Aorta (tissue), 5 donors: Measurements from ENCODE around the gene FABP2. TPM values are rescaled to one million over a fixed set of nuclear protein-coding genes. Genes with fewer than 3 reads are reported as not detected.
"Not testable (repeated sequence)": the region's sequence is repeated elsewhere in the genome, so short reads cannot be mapped to it uniquely, and the experiment has no call there.

ENCODE experiments used
- ATAC-seq: fragments of 200-7000 bp; cut with Tn5 transposase; one replicate; pipeline ENCODE4 v1.9.1; 2022; ENCODE audit warnings: moderate library complexity; ENCODE audit not compliant: low FRiP score
- DNase-seq, 2 donors: peaks; one replicate each; pipeline ENCODE4 v3.0.0-alpha.2; 2020
- H3K27ac ChIP-seq, 2 donors: one replicate each; pipeline ENCODE4 v1.5.1; 2013; ENCODE audit warnings: low read length in 2 of 2, mild to moderate bottlenecking in 2 of 2, moderate library complexity in 2 of 2, control low read depth in 1 of 2, inconsistent platforms in 1 of 2, low read depth in 1 of 2
- H3K27me3 ChIP-seq, 2 donors: one replicate each; pipeline ENCODE4 v1.6.1; 2013; ENCODE audit warnings: control low read depth in 1 of 2, low read length in 1 of 2, mild to moderate bottlenecking in 1 of 2, moderate library complexity in 1 of 2; ENCODE audit not compliant: insufficient read depth in 2 of 2, control insufficient read depth in 1 of 2
- H3K36me3 ChIP-seq, 2 donors: one replicate each; pipeline ENCODE4 v1.6.1; 2013; ENCODE audit warnings: control low read depth in 1 of 2, low read length in 1 of 2, mild to moderate bottlenecking in 1 of 2; ENCODE audit not compliant: insufficient read depth in 2 of 2, control insufficient read depth in 1 of 2
- H3K4me1 ChIP-seq, 2 donors: one replicate each; pipeline ENCODE4 v1.6.1; 2013; ENCODE audit warnings: low read length in 2 of 2, control low read depth in 1 of 2, mild to moderate bottlenecking in 1 of 2, moderate library complexity in 1 of 2; ENCODE audit not compliant: insufficient read depth in 2 of 2, control insufficient read depth in 1 of 2
- H3K4me3 ChIP-seq, 2 donors: one replicate each; pipeline ENCODE4 v1.5.1; 2013; ENCODE audit warnings: low read length in 2 of 2, control low read depth in 1 of 2, mild to moderate bottlenecking in 1 of 2
- H3K9me3 ChIP-seq: one replicate; pipeline ENCODE4 v1.6.1; 2013; ENCODE audit warnings: mild to moderate bottlenecking, low read length; ENCODE audit not compliant: control insufficient read depth
- WGBS, 2 donors: extraction: QIAGEN DNeasy Blood & Tissue Kit; methylation state at CpG; one replicate each; pipeline ENCODE4 v1.1.7; 2013; 5-methylcytosine and 5-hydroxymethylcytosine counted together
- intact Hi-C, 2 donors: fragments of 100-400 bp; cut with DNase I; formaldehyde crosslinking; loops; one replicate each; pipeline versions ENCODE4 v1.14.2 to v1.15.0; 2022
- polyA plus RNA-seq, 2 donors: library from polyadenylated mRNA; stranded (reverse); fragments of 200-250 nt; gene quantifications; one replicate each; pipeline ENCODE4 v1.2.3, GENCODE V29; 2013
- total RNA-seq, 2 donors: library from RNA; stranded (reverse); fragmentation: NEBNext Ultra II Directional; extraction: Animal tissue kit (Norgen Biotek cat#: 25700); gene quantifications; one replicate each; pipeline ENCODE4 v1.2.1, GENCODE V29; 2021
- donor health status: healthy with polysubstance abuse.
- donor health status: Bipolar disorder and iron deficiency.
- donor health status: DM: no; HTN: no; CAD: no.
- donor health status: DM: no; HTN: no; CAD: no.
- donor health status: DM: yes; HTN: yes; CAD: no.

FABP2 gene
- total and polyA plus RNA-seq, 4 donors, result 0.05 to 153 TPM; not detected in 2

DNA sequence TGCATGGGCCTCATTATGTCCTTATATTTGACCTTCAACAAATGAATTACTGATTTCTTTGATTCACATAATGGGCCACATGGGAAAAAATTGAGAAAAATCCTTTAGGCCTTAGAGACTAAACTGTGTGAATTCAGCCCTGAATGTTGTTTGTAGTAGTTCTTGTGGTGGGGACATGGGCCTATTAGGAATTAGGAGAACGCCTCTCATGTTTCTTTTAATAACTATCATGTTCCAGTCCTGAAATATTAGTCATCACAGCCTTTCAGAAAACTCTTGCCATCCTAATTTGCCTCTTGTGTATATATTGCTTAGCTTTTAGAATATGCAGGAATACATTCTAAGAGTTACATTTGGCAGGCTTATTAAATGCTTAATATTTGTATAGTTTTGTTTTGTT is 34.1 kb upstream of the FABP2 start:
- 5 to 7% methylated on average over 1 of the region's 1 CpG for WGBS, 2 donors
- H3K9me3 ChIP-seq, H3K4me1 ChIP-seq, H3K27ac ChIP-seq, H3K4me3 ChIP-seq, DNase-seq, intact Hi-C loops, H3K36me3 ChIP-seq, ATAC-seq, H3K27me3 ChIP-seq: not testable (repeated sequence)

DNA sequence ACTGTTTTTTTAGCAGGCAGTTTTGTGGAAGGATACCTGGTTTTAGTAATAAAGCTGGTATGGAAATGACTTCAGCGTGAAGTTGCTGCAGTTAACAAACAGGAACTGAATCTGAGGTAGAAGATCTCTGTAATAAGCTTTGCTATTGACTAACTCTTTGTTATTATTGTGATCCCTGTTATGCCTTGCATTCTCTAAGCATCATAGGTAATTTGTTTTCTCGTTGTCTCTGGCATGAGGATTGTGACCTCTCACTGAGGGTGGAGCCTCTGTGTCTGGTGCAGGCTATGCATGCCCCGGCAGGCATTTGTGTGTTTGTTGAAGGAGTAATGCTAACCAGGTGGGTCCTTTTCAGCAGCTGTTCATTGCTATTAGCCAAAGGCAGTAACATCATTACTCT is 31.4 kb upstream of the FABP2 start:
- H3K27me3 ChIP-seq, H3K4me1 ChIP-seq, H3K4me3 ChIP-seq, DNase-seq, intact Hi-C loops, H3K36me3 ChIP-seq, H3K9me3 ChIP-seq, H3K27ac ChIP-seq, ATAC-seq: not testable (repeated sequence)
- 60 to 68% methylated on average over 2 to 3 of the region's 3 CpGs for WGBS, 2 donors

DNA sequence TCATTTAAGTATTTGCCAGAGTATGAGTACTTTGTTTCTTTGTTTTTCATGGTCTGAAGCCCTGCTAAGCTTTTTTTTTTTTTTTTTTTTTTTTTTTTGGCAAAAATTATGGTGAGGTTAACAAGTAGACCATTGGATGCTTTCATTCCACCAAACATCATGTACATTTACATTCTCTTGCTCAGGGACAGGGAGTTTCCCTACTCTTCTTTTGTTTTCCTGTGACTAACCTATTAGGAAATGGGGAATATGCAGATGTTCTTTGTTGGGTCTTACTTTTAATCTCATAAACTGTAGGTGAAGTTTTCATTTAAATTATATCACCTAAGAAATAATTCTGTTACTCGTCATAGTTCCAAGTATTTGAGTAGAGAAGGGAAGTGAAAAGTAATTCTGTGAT is 26.2 kb upstream of the FABP2 start:
- DNase-seq, H3K4me1 ChIP-seq, H3K27me3 ChIP-seq, H3K4me3 ChIP-seq, intact Hi-C loops, H3K36me3 ChIP-seq, H3K9me3 ChIP-seq, H3K27ac ChIP-seq, ATAC-seq: not testable (repeated sequence)
- 3 to 8% methylated on average over 1 of the region's 1 CpG for WGBS, 2 donors

DNA sequence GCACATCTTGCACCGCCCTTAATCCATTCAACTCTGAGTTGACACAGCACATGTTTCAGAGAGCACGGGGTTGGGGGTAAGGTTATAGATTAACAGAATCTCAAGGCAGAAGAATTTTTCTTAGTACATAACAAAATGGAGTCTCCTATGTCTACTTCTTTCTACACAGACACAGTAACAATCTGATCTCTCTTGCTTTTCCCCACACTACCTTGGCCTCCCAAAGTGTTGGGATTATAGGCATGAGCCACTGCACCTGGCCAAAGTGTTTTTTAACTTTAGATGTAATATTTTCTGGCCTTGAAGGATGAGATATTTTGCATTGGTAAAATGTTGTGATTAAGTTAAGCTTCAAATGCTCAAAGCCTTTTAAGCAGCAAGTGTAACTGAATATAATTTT is 21.4 kb upstream of the FABP2 start:
- H3K27ac ChIP-seq, H3K4me1 ChIP-seq, H3K36me3 ChIP-seq, ATAC-seq, H3K9me3 ChIP-seq, H3K27me3 ChIP-seq, intact Hi-C loops, DNase-seq, H3K4me3 ChIP-seq: not testable (repeated sequence)
- WGBS, 2 donors, result no CpG with 5 or more reads among the region's 2 CpGs

DNA sequence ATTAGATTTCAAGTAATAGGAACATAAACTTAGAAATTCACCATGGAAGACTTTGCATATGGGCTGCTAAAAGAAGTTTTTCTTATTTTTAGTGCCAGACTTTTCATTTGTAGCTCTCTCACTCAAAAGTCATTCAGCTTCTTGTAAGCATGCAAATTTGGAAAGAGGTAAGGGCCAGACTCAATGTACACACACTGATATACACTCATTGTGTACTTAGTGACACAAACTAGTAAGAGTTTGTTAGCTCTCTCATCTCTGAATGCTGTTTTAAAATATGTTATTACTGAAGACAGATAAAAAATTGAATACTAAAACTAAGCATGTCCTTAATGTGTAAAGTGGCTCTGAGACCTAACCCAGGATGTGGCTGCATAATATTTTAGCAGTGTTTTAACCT is 18.0 kb upstream of the FABP2 start:
- intact Hi-C loops, H3K27ac ChIP-seq, DNase-seq, H3K4me1 ChIP-seq, H3K4me3 ChIP-seq, H3K36me3 ChIP-seq, ATAC-seq, H3K27me3 ChIP-seq, H3K9me3 ChIP-seq: not testable (repeated sequence)

DNA sequence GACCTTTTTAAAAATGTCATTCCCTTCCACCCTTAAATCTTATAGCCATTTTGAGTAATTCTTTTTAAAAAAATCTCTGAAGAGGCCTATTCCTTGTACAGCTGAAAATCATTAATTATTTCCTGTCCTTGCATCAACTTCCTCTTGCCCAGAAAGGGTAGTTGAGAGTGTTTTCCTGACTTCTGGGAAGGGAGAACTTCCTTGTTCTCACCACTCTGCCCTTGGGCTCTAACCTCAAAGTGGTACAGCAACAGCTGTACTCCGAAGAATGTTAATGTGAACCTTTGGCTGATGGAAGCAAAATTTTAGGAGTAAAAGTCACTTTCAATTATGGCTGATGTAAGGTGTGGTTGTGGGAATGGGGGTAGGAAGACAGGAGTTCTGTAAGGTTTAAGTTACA is 15.1 kb upstream of the FABP2 start:
- intact Hi-C loops, result no loop called here
- Histone ChIP-seq H3K36me3 (no peaks in the 10 kb centered on the region), H3K4me1 (no peaks in the 10 kb centered on the region), H3K27ac (no peak overlapping the region), H3K4me3 (no peak overlapping the region), H3K27me3 (no peaks in the 10 kb centered on the region), H3K9me3 (no peaks in the 10 kb centered on the region)
- DNase-seq (no peak), ATAC-seq (no peak)
- 55 to 56% methylated on average over 1 of the region's 1 CpG for WGBS, 2 donors

DNA sequence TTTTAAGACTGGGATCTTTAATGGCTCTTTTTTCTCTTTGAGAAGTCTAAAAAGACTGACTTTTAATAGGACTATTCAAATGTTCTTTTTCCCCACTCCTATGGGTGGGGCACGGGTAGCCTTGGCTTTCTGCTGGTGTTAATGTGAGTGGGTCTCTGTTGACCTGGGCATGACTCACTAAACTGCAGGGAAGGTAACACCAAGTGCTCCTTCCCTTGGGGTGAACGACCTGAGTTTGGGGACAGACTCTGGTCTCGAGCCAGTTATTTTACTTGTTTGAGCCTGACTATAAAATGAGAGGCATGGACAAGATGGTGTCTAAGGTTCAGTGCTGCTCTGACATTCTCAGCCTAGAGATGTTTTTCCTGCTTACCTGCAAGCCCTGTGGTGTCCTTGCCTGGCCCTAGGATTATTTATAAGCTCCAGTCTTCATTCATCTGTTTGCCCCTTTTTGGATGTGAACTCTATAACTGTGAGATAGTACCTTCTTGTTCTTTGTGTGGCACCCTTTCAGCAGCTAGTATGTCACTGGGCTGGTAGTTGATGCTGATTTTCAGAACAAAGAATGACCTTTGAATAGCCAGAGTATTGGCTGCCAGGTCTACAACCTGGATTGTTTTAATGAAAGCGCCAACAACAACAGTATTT is 14.5 kb upstream of the FABP2 start:
- H3K4me1 ChIP-seq, DNase-seq, H3K4me3 ChIP-seq, H3K9me3 ChIP-seq, H3K27me3 ChIP-seq, intact Hi-C loops, H3K27ac ChIP-seq, H3K36me3 ChIP-seq, ATAC-seq: not testable (repeated sequence)
- 86 to 90% methylated on average over 3 of the region's 4 CpGs for WGBS, 2 donors

DNA sequence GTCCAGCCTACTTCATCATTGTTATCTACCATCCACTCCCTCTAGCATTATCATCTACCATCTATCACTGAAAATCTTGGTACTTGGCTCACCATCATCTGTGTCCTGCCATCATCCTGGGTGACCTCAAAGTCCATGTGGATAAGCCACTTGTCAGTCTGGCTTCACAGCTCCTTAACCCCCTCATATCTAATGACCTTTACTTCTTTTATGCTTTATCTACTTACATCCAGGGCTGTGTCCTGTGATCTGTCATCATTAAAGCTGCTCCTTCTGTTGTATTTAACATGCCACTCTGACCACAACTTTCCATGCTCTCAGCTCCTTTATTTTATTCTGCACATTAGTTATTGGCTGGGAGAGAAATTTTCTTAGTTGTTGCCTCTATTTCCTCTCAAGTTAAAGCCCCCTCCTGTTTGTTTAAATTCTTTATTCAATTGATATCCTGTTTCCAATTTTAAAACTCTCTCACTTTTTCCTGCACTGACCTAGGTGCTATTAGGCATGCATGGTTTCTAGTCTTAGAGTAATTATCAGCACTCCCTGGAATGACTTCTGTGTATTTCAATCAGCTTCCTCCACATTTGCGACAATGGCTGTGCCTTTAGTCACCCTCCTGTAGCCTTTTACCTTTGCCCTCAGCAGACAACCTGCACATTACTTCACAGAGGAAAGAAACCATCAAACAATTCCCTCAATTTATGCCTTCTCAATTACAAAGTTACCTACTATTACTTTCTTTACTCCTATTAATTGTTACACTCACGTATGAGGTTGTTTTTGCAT is 8.1 kb upstream of the FABP2 start:
- Histone ChIP-seq H3K9me3 (no peaks in the 10 kb centered on the region), H3K36me3 (no peaks in the 10 kb centered on the region), H3K27ac (no peak overlapping the region), H3K4me3 (no peak overlapping the region), H3K27me3 (peaks cover 0 to 2% of the 10 kb centered on the region in 2 donors), H3K4me1 (no peaks in the 10 kb centered on the region)
- no peak for ATAC-seq
- no peak for DNase-seq
- 64 to 67% methylated on average over 2 of the region's 2 CpGs for WGBS, 2 donors
- intact Hi-C loops, result no loop called here

DNA sequence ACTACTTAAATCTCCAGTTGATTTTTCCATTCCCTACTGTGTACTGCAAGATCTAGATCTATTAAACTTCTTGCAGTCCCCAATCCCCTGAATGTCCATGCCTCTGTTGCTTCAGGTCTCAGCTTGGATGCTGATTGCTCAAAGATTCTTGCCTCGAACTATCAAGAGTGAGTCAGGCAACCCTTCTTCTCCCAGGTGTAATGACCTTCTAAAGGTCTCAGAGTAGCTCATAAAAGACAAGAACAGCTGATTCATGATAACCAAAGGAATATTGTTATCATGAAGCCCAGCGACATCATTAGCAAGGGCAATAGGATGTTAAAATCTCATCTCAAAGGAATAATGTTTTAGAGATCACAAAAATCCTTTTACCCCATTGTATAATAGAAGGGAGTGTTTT is 6.8 kb upstream of the FABP2 start:
- no peak for ATAC-seq
- DNase-seq, result no peak
- Histone ChIP-seq H3K4me1 (no peaks in the 10 kb centered on the region), H3K27me3 (peaks cover 0 to 2% of the 10 kb centered on the region in 2 donors), H3K36me3 (no peaks in the 10 kb centered on the region), H3K4me3 (no peak overlapping the region), H3K27ac (no peak overlapping the region), H3K9me3 (no peaks in the 10 kb centered on the region)
- 72 to 78% methylated on average over 2 of the region's 2 CpGs for WGBS, 2 donors
- intact Hi-C loops, result no loop called here
